Stimulated activated CD4-positive, alpha-beta T cell treated with anti-CD3 and anti-CD28 coated beads, Interleukin-1b, Interleukin-23, amount 100 ng/mL, for 1 hour (primary cell): ENCODE results near the gene PLXDC1.
"Not testable (repeated sequence)": the region's sequence is repeated elsewhere in the genome, so short reads cannot be mapped to it uniquely, and the experiment has no call there.

ENCODE experiments used
- DNase-seq, 2 donors: peaks; one replicate each; pipeline ENCODE4 v3.0.0-alpha.2; 2020; ENCODE audit warnings: low read depth in 2 of 2

Gene PLXDC1

GRCh38 chr17:39063681-39064069 lies 87.8 kb downstream of the PLXDC1 start:
- no peak for DNase-seq

- no peak for DNase-seq
Observed at GRCh38 chr17:39062846-39063680, 88.4 kb downstream of the PLXDC1 start.

- DNase-seq: no peak
Observed at GRCh38 chr17:39058524-39058923, 92.9 kb downstream of the PLXDC1 start.

- no peak for DNase-seq
Observed at GRCh38 chr17:39057701-39058206, 93.7 kb downstream of the PLXDC1 start.

GRCh38 chr17:39054111-39054645 lies 97.3 kb downstream of the PLXDC1 start:
- no peak for DNase-seq

- DNase-seq: not testable (repeated sequence)
Observed at GRCh38 chr17:39052423-39052822, 99.0 kb downstream of the PLXDC1 start.

GRCh38 chr17:39051001-39051585 lies 100.3 kb downstream of the PLXDC1 start:
- no peak for DNase-seq

- no peak for DNase-seq
Observed at GRCh38 chr17:39045948-39046679, 105.3 kb downstream of the PLXDC1 start.

GRCh38 chr17:39036009-39036408 lies 115.4 kb downstream of the PLXDC1 start:
- no peak for DNase-seq

- DNase-seq: not testable (repeated sequence)
Observed at GRCh38 chr17:39035578-39035977, 115.9 kb downstream of the PLXDC1 start.

- no peak for DNase-seq
Observed at GRCh38 chr17:39028690-39029089, 122.7 kb downstream of the PLXDC1 start.

GRCh38 chr17:39027455-39028035 lies 123.9 kb downstream of the PLXDC1 start:
- DNase-seq: no peak

GRCh38 chr17:39026980-39027451 lies 124.4 kb downstream of the PLXDC1 start:
- no peak for DNase-seq

GRCh38 chr17:39026346-39026745 lies 125.1 kb downstream of the PLXDC1 start:
- DNase-seq: not testable (repeated sequence)

GRCh38 chr17:39022924-39023323 lies 128.5 kb downstream of the PLXDC1 start:
- DNase-seq: no peak

GRCh38 chr17:39020037-39020436 lies 131.4 kb downstream of the PLXDC1 start:
- DNase-seq: not testable (repeated sequence)

GRCh38 chr17:39018267-39019134 lies 132.9 kb downstream of the PLXDC1 start:
- no peak for DNase-seq

- DNase-seq: no peak
Observed at GRCh38 chr17:39016193-39017153, 135.0 kb downstream of the PLXDC1 start.

- DNase-seq: no peak
Observed at GRCh38 chr17:39015546-39015935, 135.9 kb downstream of the PLXDC1 start.
